HFFc6 (cell line): ENCODE data around the gene PHACTR3. TPM values are rescaled to one million over a fixed set of nuclear protein-coding genes. Genes with fewer than 3 reads are reported as not detected.

ENCODE experiments used
- DNase-seq: peaks from one replicate; pipeline ENCODE4 v3.0.0-alpha.2; 2018
- H3K27ac Mint-ChIP-seq: 2 replicates; pipeline ENCODE4 v1.8.0; 2020; ENCODE audit warnings: mild to moderate bottlenecking, mixed read lengths
- H3K27me3 Mint-ChIP-seq: 2 replicates; pipeline ENCODE4 v1.8.0; 2021; ENCODE audit warnings: mild to moderate bottlenecking, moderate library complexity, mixed read lengths; ENCODE audit not compliant: insufficient read depth
- H3K36me3 Mint-ChIP-seq: 2 replicates; pipeline ENCODE4 v1.8.0; 2021; ENCODE audit warnings: low read depth, mixed read lengths
- H3K4me1 Mint-ChIP-seq: 2 replicates; pipeline ENCODE4 v1.8.0; 2020; ENCODE audit warnings: low read depth, mixed read lengths
- H3K4me3 Mint-ChIP-seq: 2 replicates; pipeline ENCODE4 v1.8.0; 2020; ENCODE audit warnings: mild to moderate bottlenecking, moderate library complexity, mixed read lengths
- H3K9me3 Mint-ChIP-seq: 2 replicates; pipeline ENCODE4 v1.8.0; 2020; ENCODE audit warnings: mild to moderate bottlenecking, mixed read lengths
- total RNA-seq, 6 experiments: library from RNA; stranded (reverse); fragmentation: NEBNext Ultra II Directional; extraction: Animal tissue kit (Norgen Biotek cat#: 25700); gene quantifications; 2 replicates in 1 of 6; 3 replicates in 5 of 6; pipeline ENCODE4 v1.2.3, GENCODE V29; 2021
- TF ChIP-seq, protein P1 (sequence below): fragments of 200-600 bp; sonication (generic); IDR thresholded peaks from 2 replicates; pipeline ENCODE4 v1.5.0; 2021; ENCODE audit warnings: antibody characterized with exemption, mild to moderate bottlenecking

PHACTR3 gene
- total RNA-seq, 6 experiments from 2014 or later, result not detected

DNA sequence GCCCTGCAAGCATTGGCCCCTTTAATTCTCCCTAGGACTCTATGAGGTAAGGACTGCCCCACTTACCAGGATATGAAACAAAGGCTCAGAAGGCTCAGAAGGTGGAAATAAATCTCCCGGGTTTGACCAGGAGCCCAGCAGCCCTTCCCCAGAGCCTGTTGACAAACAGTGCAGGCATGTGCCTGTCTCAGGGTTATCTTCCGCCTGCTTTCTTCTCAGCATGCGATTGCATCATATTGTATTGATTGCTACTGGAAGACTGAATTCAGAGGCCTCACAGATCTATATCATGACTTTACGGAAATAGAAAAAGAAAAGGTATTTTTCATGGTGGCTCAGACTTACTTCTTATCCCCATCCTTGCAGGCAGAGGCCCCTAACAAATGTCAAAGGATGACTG lies 92.7 kb downstream of the PHACTR3 start:
- H3K9me3 Mint-ChIP-seq, result peaks cover 89% of the 10 kb centered on the region
- TF ChIP-seq, protein P1, sequence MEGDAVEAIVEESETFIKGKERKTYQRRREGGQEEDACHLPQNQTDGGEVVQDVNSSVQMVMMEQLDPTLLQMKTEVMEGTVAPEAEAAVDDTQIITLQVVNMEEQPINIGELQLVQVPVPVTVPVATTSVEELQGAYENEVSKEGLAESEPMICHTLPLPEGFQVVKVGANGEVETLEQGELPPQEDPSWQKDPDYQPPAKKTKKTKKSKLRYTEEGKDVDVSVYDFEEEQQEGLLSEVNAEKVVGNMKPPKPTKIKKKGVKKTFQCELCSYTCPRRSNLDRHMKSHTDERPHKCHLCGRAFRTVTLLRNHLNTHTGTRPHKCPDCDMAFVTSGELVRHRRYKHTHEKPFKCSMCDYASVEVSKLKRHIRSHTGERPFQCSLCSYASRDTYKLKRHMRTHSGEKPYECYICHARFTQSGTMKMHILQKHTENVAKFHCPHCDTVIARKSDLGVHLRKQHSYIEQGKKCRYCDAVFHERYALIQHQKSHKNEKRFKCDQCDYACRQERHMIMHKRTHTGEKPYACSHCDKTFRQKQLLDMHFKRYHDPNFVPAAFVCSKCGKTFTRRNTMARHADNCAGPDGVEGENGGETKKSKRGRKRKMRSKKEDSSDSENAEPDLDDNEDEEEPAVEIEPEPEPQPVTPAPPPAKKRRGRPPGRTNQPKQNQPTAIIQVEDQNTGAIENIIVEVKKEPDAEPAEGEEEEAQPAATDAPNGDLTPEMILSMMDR, result no peak
- DNase-seq, result no peak
- peaks cover 3% of the 10 kb centered on the region; the same call in 1 of the 2 replicates for H3K36me3 Mint-ChIP-seq
- no peaks in the 10 kb centered on the region for H3K4me1 Mint-ChIP-seq
- H3K4me3 Mint-ChIP-seq, result no peak overlapping the region
- peaks cover 2% of the 10 kb centered on the region; the same call in 1 of the 2 replicates for H3K27me3 Mint-ChIP-seq
- no peak overlapping the region for H3K27ac Mint-ChIP-seq

DNA sequence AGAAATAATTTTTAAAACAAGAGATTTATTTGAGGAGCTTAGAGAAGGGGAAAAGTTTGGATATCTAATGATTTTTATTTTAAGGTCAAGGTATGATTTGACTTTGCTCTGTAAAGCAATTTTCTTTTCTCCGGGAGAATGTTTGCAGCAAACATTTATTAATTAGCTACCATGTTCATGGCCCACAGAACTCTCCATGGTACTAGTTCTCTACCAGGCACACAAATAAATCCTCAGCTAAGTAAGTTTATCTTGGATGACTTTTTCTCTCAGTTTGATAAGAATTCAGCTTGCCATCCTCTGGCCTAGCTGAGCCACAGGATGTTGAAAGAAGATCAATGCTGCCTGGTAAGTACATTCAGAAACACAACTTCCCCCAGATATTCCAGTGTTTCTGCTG lies 94.3 kb downstream of the PHACTR3 start:
- TF ChIP-seq, protein P1, result no peak
- Mint-ChIP-seq H3K36me3 (peaks cover 8% of the 10 kb centered on the region; the same call in 1 of the 2 replicates), H3K9me3 (peaks cover 93% of the 10 kb centered on the region), H3K27ac (no peak overlapping the region), H3K4me1 (no peaks in the 10 kb centered on the region), H3K4me3 (no peak overlapping the region), H3K27me3 (peaks cover 2% of the 10 kb centered on the region; the same call in 1 of the 2 replicates)
- DNase-seq, result no peak

DNA sequence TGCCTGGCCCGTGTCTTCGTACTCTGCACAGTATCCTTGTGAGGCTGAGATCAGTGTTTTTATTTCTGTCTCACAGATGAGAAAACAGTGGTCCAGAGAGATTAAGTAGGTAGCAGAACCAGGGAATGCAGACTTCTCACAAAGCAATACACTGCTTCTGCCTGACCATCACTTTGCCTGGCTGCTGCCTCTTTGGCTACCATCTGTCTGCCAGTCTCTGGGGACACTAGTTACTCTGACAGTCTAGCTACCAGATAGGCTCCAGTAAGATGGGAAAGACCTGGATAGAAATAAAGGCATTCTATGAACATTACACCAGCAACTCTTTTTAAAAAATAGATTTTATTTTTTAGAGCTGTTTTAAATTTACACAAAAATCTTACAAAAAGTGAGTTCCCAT lies 96.9 kb downstream of the PHACTR3 start:
- H3K4me1 Mint-ChIP-seq, result no peaks in the 10 kb centered on the region
- H3K27me3 Mint-ChIP-seq, result peaks cover 2% of the 10 kb centered on the region; the same call in 1 of the 2 replicates
- peaks cover 79% of the 10 kb centered on the region for H3K9me3 Mint-ChIP-seq
- DNase-seq, result no peak
- H3K4me3 Mint-ChIP-seq, result no peak overlapping the region
- H3K27ac Mint-ChIP-seq, result no peak overlapping the region
- TF ChIP-seq, protein P1, result no peak
- H3K36me3 Mint-ChIP-seq, result peaks cover 8% of the 10 kb centered on the region; the same call in 1 of the 2 replicates

DNA sequence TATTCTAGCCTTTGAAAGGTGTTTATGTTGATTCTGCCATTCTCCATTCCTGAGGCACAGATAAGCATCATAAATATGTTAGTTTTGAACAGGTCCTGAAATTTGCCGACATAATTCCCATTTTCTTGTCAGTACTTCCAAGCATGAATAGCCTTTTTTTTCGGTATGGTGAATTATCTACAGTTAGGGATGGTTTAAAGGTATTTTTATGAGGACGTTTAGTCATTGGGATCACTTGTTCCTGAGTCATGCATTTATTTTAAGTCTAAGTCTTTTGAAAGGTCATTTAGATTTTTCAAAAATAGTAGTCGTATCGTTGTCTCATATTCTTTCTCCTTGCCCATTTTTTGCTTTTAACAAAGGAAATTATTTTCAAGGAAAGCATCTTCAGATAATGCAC lies 98.7 kb downstream of the PHACTR3 start:
- H3K27me3 Mint-ChIP-seq, result peaks cover 2% of the 10 kb centered on the region; the same call in 1 of the 2 replicates
- TF ChIP-seq, protein P1, result no peak
- H3K4me1 Mint-ChIP-seq, result no peaks in the 10 kb centered on the region

GRCh38 chr20:59705651-59706399 lies 101.5 kb downstream of the PHACTR3 start:
- TF ChIP-seq, protein P1, result no peak
- Mint-ChIP-seq H3K4me3 (no peak overlapping the region), H3K9me3 (peaks cover 80% of the 10 kb centered on the region), H3K36me3 (peaks cover 12% of the 10 kb centered on the region; the same call in 1 of the 2 replicates), H3K27ac (no peak overlapping the region), H3K4me1 (no peaks in the 10 kb centered on the region), H3K27me3 (peaks cover 2% of the 10 kb centered on the region; the same call in 1 of the 2 replicates)
- DNase-seq, result no peak

More for the DNA sequence above, 98.7 kb downstream of the PHACTR3 start:
- H3K36me3 Mint-ChIP-seq, result peaks cover 10% of the 10 kb centered on the region; the same call in 1 of the 2 replicates
- H3K9me3 Mint-ChIP-seq, result peaks cover 81% of the 10 kb centered on the region
- no peak overlapping the region for H3K4me3 Mint-ChIP-seq
- no peak for DNase-seq
- no peak overlapping the region for H3K27ac Mint-ChIP-seq
